Midbrain (tissue), 1 donor: ENCODE data around the gene DMRTA2.
"Not testable (repeated sequence)": the region's sequence is repeated elsewhere in the genome, so short reads cannot be mapped to it uniquely, and the experiment has no call there.

Experiments used
- DNase-seq: peaks from one replicate; lab custom pipeline; 2025; lab: John Stamatoyannopoulos, UW

Gene DMRTA2

GRCh38 chr1:50423670-50424000, 392 bp upstream of the DMRTA2 start:
- no peak for DNase-seq

- DNase-seq: no peak
Observed at GRCh38 chr1:50422675-50422945, 633 bp downstream of the DMRTA2 start.

- DNase-seq: no peak
Observed at GRCh38 chr1:50421768-50422674, 1.2 kb downstream of the DMRTA2 start.

- DNase-seq: no peak
Observed at GRCh38 chr1:50421366-50421748, 1.9 kb downstream of the DMRTA2 start.

- no peak for DNase-seq
Observed at GRCh38 chr1:50420689-50421365, 2.4 kb downstream of the DMRTA2 start.

GRCh38 chr1:50419907-50420677, 3.2 kb downstream of the DMRTA2 start:
- no peak for DNase-seq

GRCh38 chr1:50419192-50419906, 3.9 kb downstream of the DMRTA2 start:
- DNase-seq: no peak

- DNase-seq: no peak
Observed at GRCh38 chr1:50418600-50419109, 4.6 kb downstream of the DMRTA2 start.

GRCh38 chr1:50417946-50418599, 5.2 kb downstream of the DMRTA2 start:
- DNase-seq: no peak

GRCh38 chr1:50417507-50417906, 5.7 kb downstream of the DMRTA2 start:
- DNase-seq: no peak

- DNase-seq: no peak
Observed at GRCh38 chr1:50416553-50417453, 6.4 kb downstream of the DMRTA2 start.

- no peak for DNase-seq
Observed at GRCh38 chr1:50416150-50416527, 7.1 kb downstream of the DMRTA2 start.

- DNase-seq: no peak
Observed at GRCh38 chr1:50415235-50416149, 7.8 kb downstream of the DMRTA2 start.

- no peak for DNase-seq
Observed at GRCh38 chr1:50414853-50415234, 8.4 kb downstream of the DMRTA2 start.

GRCh38 chr1:50412813-50413476, 10.3 kb downstream of the DMRTA2 start:
- no peak for DNase-seq

GRCh38 chr1:50405814-50406213, 17.4 kb downstream of the DMRTA2 start:
- DNase-seq: no peak

- no peak for DNase-seq
Observed at GRCh38 chr1:50393522-50394120, 29.6 kb downstream of the DMRTA2 start.

- not testable (repeated sequence) for DNase-seq
Observed at GRCh38 chr1:50381551-50381950, 41.7 kb downstream of the DMRTA2 start.
